Activated naive CD4-positive, alpha-beta T cell treated with anti-CD3 and anti-CD28 coated beads, Interleukin-2, amount 10 ng/mL, durations not matched to agents 5 hours and 36 hours (primary cell): ENCODE measurements around the gene ZNF322. TPM values are rescaled to one million over a fixed set of nuclear protein-coding genes. Genes with fewer than 3 reads are reported as not detected.

Experiments
- total RNA-seq, 2 experiments: library from RNA; stranded (reverse); gene quantifications; one replicate each; pipeline ENCODE4 v1.2.3, GENCODE V29; 2021

ZNF322 gene
- total RNA-seq = 10 to 100 TPM; 11.1 to 12.6 TPM

GRCh38 chr6:26659042-26659999 is at the start of gene ZNF322:
Gene ZNF322, minus strand, starts transcription at chr6:26659746. Its CDS starts 21,193 bp downstream, at chr6:26638553.

GRCh38 chr6:26596579-26597388 is 62.8 kb downstream of the ZNF322 start, which contains the start of gene ABT1:
Gene ABT1, plus strand, starts transcription at chr6:26596953. Its CDS starts 30 bp downstream, at chr6:26596983.

Other genes starting within 250 kb of the ZNF322 start
- 10 to 100 TPM; 78.5 to 82.0 TPM for gene BTN3A3, start 219.2 kb downstream of the ZNF322 start, total RNA-seq
- 10 to 100 TPM; 28.9 to 33.3 TPM for gene BTN2A1, start 201.8 kb downstream of the ZNF322 start, total RNA-seq
- gene BTN1A1, start 159.4 kb downstream of the ZNF322 start, total RNA-seq = not detected
- gene HMGN4, start 121.4 kb downstream of the ZNF322 start, total RNA-seq = 10 to 100 TPM; 94.2 to 98.6 TPM
- 10 to 100 TPM; 27.2 to 28.0 TPM for gene ABT1, start 62.8 kb downstream of the ZNF322 start, total RNA-seq